Transverse colon (tissue), 4 donors: Measurements from ENCODE around the gene GPC5. TPM values are rescaled to one million over a fixed set of nuclear protein-coding genes. Genes with fewer than 3 reads are reported as not detected.

Source experiments
- DNase-seq: peaks from one replicate; pipeline ENCODE4 v3.0.0-alpha.2; 2019
- H3K27ac ChIP-seq, 4 donors: fragments of 200-600 bp; sonication (generic); 2 replicates each; pipeline ENCODE4 v1.5.1; 2016 to 2018; ENCODE audit warnings: inconsistent platforms in 4 of 4
- H3K27me3 ChIP-seq: fragments of 200-600 bp; sonication (generic); 2 replicates; pipeline ENCODE4 v1.5.1; 2017; ENCODE audit warnings: inconsistent platforms
- H3K36me3 ChIP-seq, 4 donors: fragments of 200-600 bp; sonication (generic); 2 replicates each; pipeline ENCODE4 v1.5.1; 2017 to 2019; ENCODE audit warnings: inconsistent platforms in 4 of 4
- H3K4me1 ChIP-seq, 4 donors: fragments of 200-600 bp; sonication (generic); 2 replicates each; pipeline ENCODE4 v1.5.1; 2017 to 2020; ENCODE audit warnings: inconsistent platforms in 4 of 4
- H3K4me3 ChIP-seq, 4 donors: fragments of 200-600 bp; sonication (generic); 1 replicate in 1 of 4; 2 replicates in 3 of 4; pipeline versions ENCODE4 v1.5.1 to v1.6.1; 2017 to 2019; ENCODE audit warnings: inconsistent platforms in 4 of 4
- H3K9me3 ChIP-seq, 2 donors: fragments of 200-600 bp; sonication (generic); 2 replicates each; pipeline ENCODE4 v1.5.1; 2017 to 2019; ENCODE audit warnings: inconsistent platforms in 2 of 2
- CTCF ChIP-seq, 5 experiments: fragments of 200-600 bp in 3 of 5; fragments of 450-650 bp in 2 of 5; sonication (generic) in 3 of 5; IDR thresholded peaks; 1 replicate in 2 of 5; 2 replicates in 3 of 5; pipeline ENCODE4 v1.5.1; 2016 to 2017; ENCODE audit warnings: antibody characterized with exemption in 5 of 5, inconsistent platforms in 3 of 5, mild to moderate bottlenecking in 2 of 5, moderate library complexity in 1 of 5
- EP300 ChIP-seq: sonication (generic); formaldehyde crosslinking; IDR thresholded peaks from one replicate; pipeline ENCODE4 v1.6.1; 2017; ENCODE audit warnings: antibody characterized with exemption, low read depth
- POLR2A ChIP-seq: fragments of 450-650 bp; IDR thresholded peaks from one replicate; pipeline ENCODE4 v1.6.1; 2016; ENCODE audit warnings: antibody characterized with exemption, mild to moderate bottlenecking, moderate library complexity
- POLR2AphosphoS5 ChIP-seq, 3 donors: sonication (generic); formaldehyde crosslinking; IDR thresholded peaks; one replicate each; pipeline ENCODE4 v1.6.1; 2016; ENCODE audit warnings: antibody characterized with exemption in 3 of 3
- WGBS, 2 donors: methylation state at CpG; one replicate each; pipeline ENCODE4 v1.1.5; 2018; ENCODE audit warnings: low coverage in 1 of 2; 5-methylcytosine and 5-hydroxymethylcytosine counted together
- in situ Hi-C, 4 donors: fragments of 200-750 bp; cut with MboI; loops; one replicate each; pipeline versions ENCODE4 v1.15.0 to v1.15.1; 2017; ENCODE audit warnings: low sequenced_read_pairs in 3 of 4, low pct_ligation_motif_present in 1 of 4, low pct_unique_long_range_greater_than_20kb in 1 of 4
- intact Hi-C: fragments of 100-400 bp; cut with DNase I; formaldehyde crosslinking; loops from one replicate; pipeline ENCODE4 v1.15.1; 2023; ENCODE audit warnings: low total_unique reads
- total RNA-seq, 4 donors: library from RNA; depleted of rRNA; stranded (reverse); fragments of >200 nt; gene quantifications; one replicate each; pipeline ENCODE4 v1.1.0, GENCODE V29; 2016

The GPC5 gene
- total RNA-seq, 4 donors from 2014 or later = 0.48 to 1.4 TPM; not detected in 2

GRCh38 chr13:92590503-92590908 lies 1192.1 kb downstream of the GPC5 start:
- intact Hi-C loops (no loop called here), in situ Hi-C loops (no loop called here)
- Histone ChIP-seq H3K27me3 (no peaks in the 10 kb centered on the region), H3K4me1 (no peaks in the 10 kb centered on the region), H3K36me3 (no peaks in the 10 kb centered on the region), H3K9me3 (no peaks in the 10 kb centered on the region), H3K4me3 (no peak overlapping the region), H3K27ac (no peak overlapping the region)
- 70 to 79% methylated on average over 5 of the region's 5 CpGs for WGBS, 2 donors
- no peak for TF ChIP-seq POLR2A
- TF ChIP-seq POLR2AphosphoS5 (IDR thresholded peaks at IDR 0.05) = no peak
- TF ChIP-seq CTCF (IDR thresholded peaks at IDR 0.05) = no peak
- no peak for TF ChIP-seq EP300
- DNase-seq = no peak

GRCh38 chr13:92591117-92591516 lies 1192.7 kb downstream of the GPC5 start:
- TF ChIP-seq POLR2AphosphoS5 (IDR thresholded peaks at IDR 0.05) = no peak
- TF ChIP-seq POLR2A = no peak
- TF ChIP-seq EP300 = no peak
- no peak for TF ChIP-seq CTCF (IDR thresholded peaks at IDR 0.05)
- intact Hi-C loops (no loop called here), in situ Hi-C loops (no loop called here)
- Histone ChIP-seq H3K36me3 (no peaks in the 10 kb centered on the region), H3K4me1 (no peaks in the 10 kb centered on the region), H3K9me3 (no peaks in the 10 kb centered on the region), H3K4me3 (no peak overlapping the region), H3K27ac (no peak overlapping the region), H3K27me3 (no peaks in the 10 kb centered on the region)
- DNase-seq = no peak
- 69 to 90% methylated on average over 4 to 5 of the region's 5 CpGs for WGBS, 2 donors

- in situ Hi-C loops = no loop called here
Observed at GRCh38 chr13:92592757-92593156, 1194.3 kb downstream of the GPC5 start.

GRCh38 chr13:92602560-92602959 lies 1204.1 kb downstream of the GPC5 start:
- no peaks in the 10 kb centered on the region for H3K9me3 ChIP-seq
- no peaks in the 10 kb centered on the region for H3K36me3 ChIP-seq
- WGBS, 2 donors = 76 to 88% methylated on average over 1 of the region's 1 CpG
- no peak overlapping the region for H3K4me3 ChIP-seq
- TF ChIP-seq EP300 (no peak), POLR2A (no peak), POLR2AphosphoS5 (IDR thresholded peaks at IDR 0.05) (no peak), CTCF (IDR thresholded peaks at IDR 0.05) (no peak)
- H3K4me1 ChIP-seq = no peaks in the 10 kb centered on the region
- no peak for DNase-seq
- no peak overlapping the region for H3K27ac ChIP-seq
- intact Hi-C loops = no loop called here
- no peaks in the 10 kb centered on the region for H3K27me3 ChIP-seq
- in situ Hi-C loops = no loop called here

More at GRCh38 chr13:92592757-92593156, 1194.3 kb downstream of the GPC5 start:
- H3K9me3 ChIP-seq = no peaks in the 10 kb centered on the region
- H3K27me3 ChIP-seq = no peaks in the 10 kb centered on the region
- 81 to 87% methylated on average over 6 to 7 of the region's 7 CpGs for WGBS, 2 donors
- H3K4me1 ChIP-seq = no peaks in the 10 kb centered on the region
- no peak for TF ChIP-seq CTCF (IDR thresholded peaks at IDR 0.05)
- no peak for TF ChIP-seq EP300
- no peak for TF ChIP-seq POLR2A
- TF ChIP-seq POLR2AphosphoS5 (IDR thresholded peaks at IDR 0.05) = no peak
- H3K27ac ChIP-seq = no peak overlapping the region
- intact Hi-C loops = no loop called here
- H3K4me3 ChIP-seq = no peak overlapping the region
- H3K36me3 ChIP-seq = no peaks in the 10 kb centered on the region
- DNase-seq = no peak
